ENCODE data around the gene ULK1. TPM values are rescaled to one million over a fixed set of nuclear protein-coding genes. Genes with fewer than 3 reads are reported as not detected.

The ULK1 gene
- total RNA-seq, 1 donor from 2014 or later = 4.9 TPM

DNA sequence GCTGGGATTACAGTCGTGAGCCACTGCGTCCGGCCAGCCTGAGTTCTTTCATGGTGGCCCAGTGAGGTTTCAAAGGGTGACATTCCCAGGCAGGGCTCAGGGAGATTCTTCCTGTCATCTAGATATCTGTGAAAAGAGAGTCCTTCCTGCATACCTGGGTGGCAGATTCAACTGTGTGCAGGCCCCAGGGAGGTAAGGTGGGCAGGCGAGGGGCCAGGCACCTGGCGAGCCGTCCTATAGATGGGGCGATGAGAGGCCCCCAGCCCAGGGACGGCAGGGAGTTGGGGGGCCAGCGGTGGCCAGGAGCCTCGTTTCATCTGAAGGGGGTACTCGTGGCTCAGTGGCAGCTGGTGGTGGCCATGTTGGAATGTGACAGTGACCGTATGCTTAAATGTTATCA, 48.2 kb downstream of the ULK1 start:
- no peak overlapping the region for H2AFZ ChIP-seq (replicated peaks)
- no peaks in the 10 kb centered on the region for H3K27me3 ChIP-seq
- Mint-ChIP-seq H3K27me3 (ENCODE audit: insufficient read depth, low read depth) (peaks cover 5% of the 10 kb centered on the region), H3K4me1 (no peaks in the 10 kb centered on the region), H3K27ac (no peak overlapping the region), H3K9me3 (no peaks in the 10 kb centered on the region), H3K36me3 (peaks cover 18% of the 10 kb centered on the region), H3K4me3 (no peak overlapping the region)
- H4K20me1 ChIP-seq (ENCODE audit: low read depth) = no peaks in the 10 kb centered on the region
- H3F3A ChIP-seq (ENCODE audit: low read depth) = peaks cover 3% of the 10 kb centered on the region
- H3K4me1 ChIP-seq = no peaks in the 10 kb centered on the region
- H3K4me2 ChIP-seq = no peak overlapping the region
- no peaks in the 10 kb centered on the region for H3K79me2 ChIP-seq (ENCODE audit: low read depth)
- no peak overlapping the region for H3K9ac ChIP-seq
- no peaks in the 10 kb centered on the region for H3K9me3 ChIP-seq (ENCODE audit: low read depth)
- no peak for DNase-seq (ENCODE audit: low spot score)
- H3K4me3 ChIP-seq = no peak overlapping the region
- TF ChIP-seq EZH2phosphoT487 (IDR thresholded peaks at IDR 0.05) (no peak), EZH2 (IDR thresholded peaks at IDR 0.05) (no peak)
- TF ChIP-seq, protein P1, sequence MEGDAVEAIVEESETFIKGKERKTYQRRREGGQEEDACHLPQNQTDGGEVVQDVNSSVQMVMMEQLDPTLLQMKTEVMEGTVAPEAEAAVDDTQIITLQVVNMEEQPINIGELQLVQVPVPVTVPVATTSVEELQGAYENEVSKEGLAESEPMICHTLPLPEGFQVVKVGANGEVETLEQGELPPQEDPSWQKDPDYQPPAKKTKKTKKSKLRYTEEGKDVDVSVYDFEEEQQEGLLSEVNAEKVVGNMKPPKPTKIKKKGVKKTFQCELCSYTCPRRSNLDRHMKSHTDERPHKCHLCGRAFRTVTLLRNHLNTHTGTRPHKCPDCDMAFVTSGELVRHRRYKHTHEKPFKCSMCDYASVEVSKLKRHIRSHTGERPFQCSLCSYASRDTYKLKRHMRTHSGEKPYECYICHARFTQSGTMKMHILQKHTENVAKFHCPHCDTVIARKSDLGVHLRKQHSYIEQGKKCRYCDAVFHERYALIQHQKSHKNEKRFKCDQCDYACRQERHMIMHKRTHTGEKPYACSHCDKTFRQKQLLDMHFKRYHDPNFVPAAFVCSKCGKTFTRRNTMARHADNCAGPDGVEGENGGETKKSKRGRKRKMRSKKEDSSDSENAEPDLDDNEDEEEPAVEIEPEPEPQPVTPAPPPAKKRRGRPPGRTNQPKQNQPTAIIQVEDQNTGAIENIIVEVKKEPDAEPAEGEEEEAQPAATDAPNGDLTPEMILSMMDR (IDR thresholded peaks at IDR 0.05) = no peak
- no peaks in the 10 kb centered on the region for H3K36me3 ChIP-seq
- H3K27ac ChIP-seq = no peak overlapping the region

DNA sequence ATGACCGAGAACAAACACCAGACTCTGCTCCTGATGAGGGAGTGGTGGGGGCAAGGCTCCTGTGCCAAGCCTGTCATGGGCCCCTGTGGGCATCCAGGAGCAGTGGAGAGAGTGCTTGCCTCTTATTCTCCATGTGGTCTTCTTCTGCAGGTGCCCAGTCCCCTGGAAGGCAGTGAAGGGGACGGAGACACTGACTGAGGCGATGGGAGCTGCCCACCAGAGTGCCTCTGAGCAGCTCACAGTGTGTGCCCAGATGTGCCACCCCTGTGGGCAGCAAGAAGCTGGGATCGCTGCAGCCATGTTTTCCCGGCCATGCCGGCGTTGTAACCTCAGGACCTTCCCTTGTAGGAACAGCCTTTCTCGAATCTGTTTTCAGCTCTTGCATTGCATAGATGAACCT, 49.0 kb downstream of the ULK1 start:
- H3K4me1 Mint-ChIP-seq = no peaks in the 10 kb centered on the region
- Histone ChIP-seq H3K79me2 (ENCODE audit: low read depth) (no peaks in the 10 kb centered on the region), H3K27ac (no peak overlapping the region), H4K20me1 (ENCODE audit: low read depth) (no peaks in the 10 kb centered on the region), H3K4me2 (no peak overlapping the region), H3K27me3 (no peaks in the 10 kb centered on the region), H3K9me3 (ENCODE audit: low read depth) (no peaks in the 10 kb centered on the region), H3K4me1 (no peaks in the 10 kb centered on the region), H3K36me3 (no peaks in the 10 kb centered on the region), H2AFZ (replicated peaks) (no peak overlapping the region), H3F3A (ENCODE audit: low read depth) (peaks cover 9% of the 10 kb centered on the region), H3K4me3 (no peak overlapping the region), H3K9ac (no peak overlapping the region)
- H3K4me3 Mint-ChIP-seq = no peak overlapping the region
- H3K27ac Mint-ChIP-seq = no peak overlapping the region
- no peaks in the 10 kb centered on the region for H3K9me3 Mint-ChIP-seq
- peaks cover 15% of the 10 kb centered on the region for H3K36me3 Mint-ChIP-seq
- peaks cover 7% of the 10 kb centered on the region for H3K27me3 Mint-ChIP-seq (ENCODE audit: insufficient read depth, low read depth)
- TF ChIP-seq, protein P1 (IDR thresholded peaks at IDR 0.05) = no peak
- no peak for TF ChIP-seq EZH2 (IDR thresholded peaks at IDR 0.05)
- TF ChIP-seq EZH2phosphoT487 (IDR thresholded peaks at IDR 0.05) = no peak
- no peak for DNase-seq (ENCODE audit: low spot score)

DNA sequence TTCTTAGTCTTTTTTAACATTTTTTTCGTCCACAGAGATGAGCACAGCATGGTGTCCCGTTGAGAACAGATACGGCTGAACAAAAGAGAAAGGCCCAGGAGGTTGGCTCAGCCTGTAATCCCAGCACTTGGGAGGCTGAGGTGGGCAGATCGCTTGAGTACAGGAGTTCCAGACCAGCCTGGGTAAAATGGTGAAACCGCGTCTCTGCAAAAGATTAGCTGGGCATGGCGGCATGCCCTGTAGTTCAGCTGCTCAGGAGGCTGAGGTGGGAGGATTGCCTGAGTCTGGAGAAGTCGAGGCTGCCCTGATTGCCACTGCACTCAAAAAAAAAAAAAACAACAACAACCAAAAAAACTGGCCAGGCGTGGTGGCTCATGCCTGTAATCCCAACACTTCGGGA, 49.5 kb downstream of the ULK1 start:
- H3K27me3 ChIP-seq = no peaks in the 10 kb centered on the region
- no peak overlapping the region for H2AFZ ChIP-seq (replicated peaks)
- H3K79me2 ChIP-seq (ENCODE audit: low read depth) = no peaks in the 10 kb centered on the region
- H3K9me3 Mint-ChIP-seq = no peaks in the 10 kb centered on the region
- DNase-seq (ENCODE audit: low spot score) = no peak
- peaks cover 15% of the 10 kb centered on the region for H3K36me3 Mint-ChIP-seq
- no peak overlapping the region for H3K4me3 ChIP-seq
- no peak overlapping the region for H3K9ac ChIP-seq
- H3K4me1 ChIP-seq = no peaks in the 10 kb centered on the region
- no peaks in the 10 kb centered on the region for H3K9me3 ChIP-seq (ENCODE audit: low read depth)
- H4K20me1 ChIP-seq (ENCODE audit: low read depth) = no peaks in the 10 kb centered on the region
- no peak for TF ChIP-seq EZH2phosphoT487 (IDR thresholded peaks at IDR 0.05)
- TF ChIP-seq EZH2 (IDR thresholded peaks at IDR 0.05) = no peak
- TF ChIP-seq, protein P1 (IDR thresholded peaks at IDR 0.05) = no peak
- H3K27ac ChIP-seq = no peak overlapping the region
- H3K4me3 Mint-ChIP-seq = no peak overlapping the region
- H3K4me1 Mint-ChIP-seq = no peaks in the 10 kb centered on the region
- peaks cover 13% of the 10 kb centered on the region for H3F3A ChIP-seq (ENCODE audit: low read depth)
- no peak overlapping the region for H3K27ac Mint-ChIP-seq
- no peaks in the 10 kb centered on the region for H3K36me3 ChIP-seq
- peaks cover 7% of the 10 kb centered on the region for H3K27me3 Mint-ChIP-seq (ENCODE audit: insufficient read depth, low read depth)
- H3K4me2 ChIP-seq = no peak overlapping the region
